A549 treated with DMSO at 1 μM for 4 hours (cell line): ENCODE measurements around the gene KIR2DL3. TPM values are rescaled to one million over a fixed set of nuclear protein-coding genes. Genes with fewer than 3 reads are reported as not detected.

Experiments
- total RNA-seq: library from RNA; stranded (reverse); fragments of 200-300 nt; extraction: Qiagen RNA extraction; gene quantifications from 5 replicates; pipeline ENCODE4 v1.2.3, GENCODE V29; 2022; ENCODE audit warnings: low read depth

KIR2DL3 gene
- not detected in 5 replicates for total RNA-seq

GRCh38 chr19:54738306-54738705 lies at the start of gene KIR2DL3:
KIR2DL3 (plus strand) TSS chr19:54738513; CDS start chr19:54738546, 33 bp downstream.

GRCh38 chr19:54724142-54724541 lies 14.2 kb upstream of the KIR2DL3 start, which contains the start of gene KIR3DL3:
KIR3DL3 (plus strand) TSS chr19:54724442; CDS start chr19:54724497, 55 bp downstream.

GRCh38 chr19:54769646-54770045 lies 31.3 kb downstream of the KIR2DL3 start, which contains the start of gene KIR2DL1:
KIR2DL1 (plus strand) TSS chr19:54769793; CDS start chr19:54769851, 58 bp downstream.

Other genes starting within 250 kb of the KIR2DL3 start
- gene LAIR2, start 235.7 kb upstream of the KIR2DL3 start, total RNA-seq = not detected in 5 replicates
- gene LILRA2, start 164.7 kb upstream of the KIR2DL3 start, total RNA-seq = not detected in 5 replicates
- gene LILRA1, start 144.9 kb upstream of the KIR2DL3 start, total RNA-seq = not detected in 5 replicates
- gene LILRB1, start 108.0 kb upstream of the KIR2DL3 start, total RNA-seq = 0.03 to 0.07 TPM in 2 of 5 replicates, not detected in the others
- not detected in 5 replicates for gene LILRB4, start 75.5 kb upstream of the KIR2DL3 start, total RNA-seq
- not detected in 5 replicates for gene KIR3DL3, start 14.1 kb upstream of the KIR2DL3 start, total RNA-seq
- not detected in 5 replicates for gene KIR2DL1, start 31.3 kb downstream of the KIR2DL3 start, total RNA-seq
- gene KIR2DL4, start 65.1 kb downstream of the KIR2DL3 start, total RNA-seq = not detected in 5 replicates
- not detected in 5 replicates for gene KIR3DL1, start 78.0 kb downstream of the KIR2DL3 start, total RNA-seq
- not detected in 5 replicates for gene KIR2DS4, start 94.2 kb downstream of the KIR2DL3 start, total RNA-seq
- gene KIR3DL2, start 111.9 kb downstream of the KIR2DL3 start, total RNA-seq = not detected in 5 replicates
- gene FCAR, start 135.7 kb downstream of the KIR2DL3 start, total RNA-seq = not detected in 5 replicates
- gene NCR1, start 167.6 kb downstream of the KIR2DL3 start, total RNA-seq = not detected in 5 replicates
- gene NLRP7, start 209.0 kb downstream of the KIR2DL3 start, total RNA-seq = 0.06 to 0.38 TPM in 2 of 5 replicates, not detected in the others
- 22.2 to 28.4 TPM (median 27.4 TPM) in 5 replicates for gene NLRP2, start 227.9 kb downstream of the KIR2DL3 start, total RNA-seq